ENCODE results near the gene CLK3. TPM values are rescaled to one million over a fixed set of nuclear protein-coding genes. Genes with fewer than 3 reads are reported as not detected.

The CLK3 gene
- total and polyA plus RNA-seq, 8 donors = 23.1 to 89.9 (median 29.8) TPM

GRCh38 chr15:74676801-74677200 is 61.2 kb downstream of the CLK3 start:
- Histone ChIP-seq H3K27me3 (no peaks in the 10 kb centered on the region), H3K9me3 (no peaks in the 10 kb centered on the region), H3K27ac (no peak overlapping the region), H3K36me3 (peaks cover 0 to 11% (median 3%) of the 10 kb centered on the region in 3 donors), H3K4me1 (no peaks in the 10 kb centered on the region), H3K4me3 (no peak overlapping the region)
- 89 to 92% methylated on average over 7 of the region's 7 CpGs for WGBS, 2 donors
- intact Hi-C loops (cut with DNase I) = no loop called here
- ATAC-seq (no peak), DNase-seq (no peak), FAIRE-seq (no peak)
- TF ChIP-seq, protein P1, sequence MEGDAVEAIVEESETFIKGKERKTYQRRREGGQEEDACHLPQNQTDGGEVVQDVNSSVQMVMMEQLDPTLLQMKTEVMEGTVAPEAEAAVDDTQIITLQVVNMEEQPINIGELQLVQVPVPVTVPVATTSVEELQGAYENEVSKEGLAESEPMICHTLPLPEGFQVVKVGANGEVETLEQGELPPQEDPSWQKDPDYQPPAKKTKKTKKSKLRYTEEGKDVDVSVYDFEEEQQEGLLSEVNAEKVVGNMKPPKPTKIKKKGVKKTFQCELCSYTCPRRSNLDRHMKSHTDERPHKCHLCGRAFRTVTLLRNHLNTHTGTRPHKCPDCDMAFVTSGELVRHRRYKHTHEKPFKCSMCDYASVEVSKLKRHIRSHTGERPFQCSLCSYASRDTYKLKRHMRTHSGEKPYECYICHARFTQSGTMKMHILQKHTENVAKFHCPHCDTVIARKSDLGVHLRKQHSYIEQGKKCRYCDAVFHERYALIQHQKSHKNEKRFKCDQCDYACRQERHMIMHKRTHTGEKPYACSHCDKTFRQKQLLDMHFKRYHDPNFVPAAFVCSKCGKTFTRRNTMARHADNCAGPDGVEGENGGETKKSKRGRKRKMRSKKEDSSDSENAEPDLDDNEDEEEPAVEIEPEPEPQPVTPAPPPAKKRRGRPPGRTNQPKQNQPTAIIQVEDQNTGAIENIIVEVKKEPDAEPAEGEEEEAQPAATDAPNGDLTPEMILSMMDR (IDR thresholded peaks at IDR 0.05) = no peak

Other genes with a start within 250 kb of the CLK3 start
- gene CYP11A1, start 248.2 kb upstream of the CLK3 start, total RNA-seq = under 1 TPM in 3 of 6 donors, not detected in 3; 0.28 to 0.66 (median 0.29) TPM
- gene CYP11A1, start 248.2 kb upstream of the CLK3 start, polyA plus RNA-seq = under 1 TPM; 0.09 to 0.11 TPM
- 1 to 10 TPM in 2 of 6 donors, under 1 TPM in 4; 0.37 to 5.6 (median 0.75) TPM for gene SEMA7A, start 181.9 kb upstream of the CLK3 start, total RNA-seq
- gene SEMA7A, start 181.9 kb upstream of the CLK3 start, polyA plus RNA-seq = 1 to 10 TPM in 1 of 2 donors, under 1 TPM in 1; 0.53 to 1.1 TPM
- gene UBL7, start 154.7 kb upstream of the CLK3 start, total RNA-seq = 10 to 100 TPM; 16.9 to 30.2 (median 20.4) TPM
- gene UBL7, start 154.7 kb upstream of the CLK3 start, polyA plus RNA-seq = 10 to 100 TPM; 16.0 to 18.1 TPM
- gene ARID3B, start 74.6 kb upstream of the CLK3 start, total RNA-seq = 1 to 10 TPM; 2.9 to 4.5 (median 3.5) TPM
- gene ARID3B, start 74.6 kb upstream of the CLK3 start, polyA plus RNA-seq = 1 to 10 TPM; 4.2 to 4.8 TPM
- 10 to 100 TPM in 4 of 6 donors, 1 to 10 TPM in 2; 7.6 to 19.5 (median 11.5) TPM for gene EDC3, start 80.2 kb downstream of the CLK3 start, total RNA-seq
- gene EDC3, start 80.2 kb downstream of the CLK3 start, polyA plus RNA-seq = 10 to 100 TPM in 1 of 2 donors, 1 to 10 TPM in 1; 9.7 to 12.3 TPM
- gene CYP1A1, start 109.7 kb downstream of the CLK3 start, total RNA-seq = under 1 TPM in 3 of 6 donors, not detected in 3; 0.12 to 0.28 (median 0.14) TPM
- gene CYP1A1, start 109.7 kb downstream of the CLK3 start, polyA plus RNA-seq = 1 to 10 TPM in 1 of 2 donors, under 1 TPM in 1; 0.19 to 1.1 TPM
- gene CYP1A2, start 133.0 kb downstream of the CLK3 start, total RNA-seq = under 1 TPM in 1 of 6 donors, not detected in 5; 0.06 TPM
- not detected for gene CYP1A2, start 133.0 kb downstream of the CLK3 start, polyA plus RNA-seq
- 10 to 100 TPM in 5 of 6 donors, 1 to 10 TPM in 1; 8.5 to 35.1 (median 14.1) TPM for gene CSK, start 166.2 kb downstream of the CLK3 start, total RNA-seq
- 10 to 100 TPM; 18.1 to 22.3 TPM for gene CSK, start 166.2 kb downstream of the CLK3 start, polyA plus RNA-seq
- gene LMAN1L, start 197.0 kb downstream of the CLK3 start, total RNA-seq = under 1 TPM in 1 of 6 donors, not detected in 5; 0.14 TPM
- gene LMAN1L, start 197.0 kb downstream of the CLK3 start, polyA plus RNA-seq = not detected
- not detected for gene CPLX3, start 210.8 kb downstream of the CLK3 start, total RNA-seq
- gene CPLX3, start 210.8 kb downstream of the CLK3 start, polyA plus RNA-seq = under 1 TPM in 1 of 2 donors, not detected in 1; 0.09 TPM
- 10 to 100 TPM; 15.0 to 30.8 (median 19.6) TPM for gene ULK3, start 227.3 kb downstream of the CLK3 start, total RNA-seq
- gene ULK3, start 227.3 kb downstream of the CLK3 start, polyA plus RNA-seq = 10 to 100 TPM; 60.4 to 83.5 TPM

Data from pancreas (tissue), 10 donors.